ENCODE data around the gene HLA-DQA1.

- TF ChIP-seq CTCF (conservative IDR thresholded peaks at IDR 0.05 in 1 of 2, IDR thresholded peaks at IDR 0.05 in 1 of 2; ENCODE audit: extremely low read depth in 1 of 2, insufficient read depth in 1 of 2, low read depth in 1 of 2, low read length in 2 of 2) (no peak), EZH2 (IDR thresholded peaks at IDR 0.05; ENCODE audit: borderline replicate concordance, low read length) (no peak)
Observed at GRCh38 chr6:32662836-32663235, 25.6 kb downstream of the HLA-DQA1 start.

Data from mammary epithelial cell (primary cell).